Astrocyte (in vitro differentiated cells and primary cell): ENCODE measurements around the gene ASF1A.

Source experiments
- CTCF ChIP-seq: IDR thresholded peaks from 2 replicates; pipeline ENCODE4 v1.5.1; 2011; ENCODE audit warnings: low read depth, mild to moderate bottlenecking, inconsistent platforms, low read length, moderate library complexity; ENCODE audit not compliant: insufficient read depth
- EZH2 ChIP-seq: IDR thresholded peaks from 2 replicates; pipeline ENCODE4 v1.6.1; 2012; ENCODE audit warnings: mild to moderate bottlenecking, low read length, inconsistent platforms; ENCODE audit not compliant: insufficient read depth

- TF ChIP-seq CTCF (no peak), EZH2 (no peak)
These were observed 33.6 kb upstream of the ASF1A start for GRCh38 chr6:118860363-118860762.
